ENCODE results near the gene FADS3.

FADS3 gene

DNA sequence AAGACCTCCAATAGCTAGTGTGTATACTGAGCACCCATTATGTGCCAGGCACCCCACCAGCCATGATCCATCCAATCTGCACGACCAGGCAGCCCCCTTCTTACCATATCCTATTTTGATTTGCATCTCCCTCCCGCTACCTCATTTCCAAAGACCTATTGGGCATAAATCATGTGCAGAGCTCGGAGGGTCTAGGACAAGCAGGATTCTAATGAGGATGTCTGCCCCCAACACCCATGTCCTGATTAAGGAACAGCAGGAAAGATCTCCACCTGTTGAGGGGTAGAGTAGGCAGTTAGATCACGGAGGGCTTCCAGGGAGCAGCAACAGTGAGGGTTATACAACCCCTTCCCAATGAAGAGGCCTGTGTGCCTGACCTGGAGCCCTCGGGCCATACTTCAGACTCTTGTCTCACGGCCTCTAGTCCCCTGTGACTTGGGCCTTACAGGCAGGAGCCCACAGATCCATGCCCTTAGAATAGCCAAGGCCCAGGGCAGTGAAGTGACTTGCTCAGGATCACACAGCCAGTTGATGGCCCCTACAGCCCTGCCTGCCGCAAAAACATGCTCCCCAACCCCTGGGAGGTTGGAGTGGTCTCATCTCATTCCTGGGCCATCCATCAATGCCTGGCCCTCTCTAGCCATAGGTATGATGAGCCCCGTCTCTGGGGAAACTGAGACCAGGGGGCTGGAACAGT lies 22.5 kb upstream of the FADS3 start:
- no peak for DNase-seq (ENCODE audit: low read depth in 2 of 2)

DNA sequence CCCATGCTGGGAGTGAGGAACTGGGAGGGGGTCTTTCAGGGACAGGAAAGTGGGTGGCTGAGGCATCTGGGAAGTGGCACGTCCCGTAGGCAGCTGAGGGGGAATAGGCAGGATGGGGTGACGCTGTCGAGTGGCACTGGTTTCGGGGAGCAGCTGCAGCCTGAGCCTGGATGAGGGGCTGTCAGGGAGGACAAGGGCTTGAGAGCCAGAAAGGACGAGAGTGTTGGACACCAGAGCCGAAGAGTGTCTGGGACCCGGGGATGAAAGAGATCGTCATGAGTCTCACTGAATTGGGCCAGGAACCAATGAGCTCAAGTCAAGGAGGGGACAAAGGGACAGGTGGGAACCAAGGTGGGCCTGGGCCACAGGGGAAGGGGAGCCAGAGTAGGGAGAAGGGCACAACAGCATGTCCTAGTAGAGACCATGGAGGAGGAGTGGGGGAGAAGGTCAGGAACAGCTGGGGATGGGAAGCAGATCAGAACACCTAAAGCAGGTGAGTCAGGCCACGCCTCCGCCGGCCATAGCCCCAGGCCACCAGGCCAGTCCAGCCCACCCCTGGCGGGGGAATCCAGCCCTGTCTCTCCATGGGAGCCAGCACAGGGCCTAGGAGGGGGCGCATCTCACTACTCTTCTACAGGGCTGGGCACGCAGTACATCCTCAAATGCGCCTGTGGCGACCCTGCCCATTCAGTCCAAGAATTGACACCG lies 21.8 kb upstream of the FADS3 start:
- no peak for DNase-seq (ENCODE audit: low read depth in 2 of 2)

DNA sequence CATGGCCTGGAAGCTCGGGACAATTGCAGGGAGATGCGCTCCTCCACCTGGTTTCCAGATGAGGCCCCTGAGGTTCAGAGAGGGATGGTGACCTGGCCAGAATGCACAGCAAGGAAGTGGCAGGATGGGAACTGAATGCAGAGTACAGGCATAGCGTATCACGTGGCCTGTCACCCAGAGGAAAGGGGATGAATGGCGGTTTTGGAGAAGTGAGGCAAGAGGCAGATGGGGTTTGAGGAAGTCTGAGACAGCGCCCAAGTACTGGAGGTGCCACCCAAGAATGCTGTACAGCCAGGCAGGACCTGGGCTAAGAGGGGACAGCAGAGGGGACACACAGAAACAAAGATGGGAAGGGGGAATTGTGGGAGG lies 21.2 kb upstream of the FADS3 start:
- DNase-seq (ENCODE audit: low read depth in 2 of 2) = no peak

DNA sequence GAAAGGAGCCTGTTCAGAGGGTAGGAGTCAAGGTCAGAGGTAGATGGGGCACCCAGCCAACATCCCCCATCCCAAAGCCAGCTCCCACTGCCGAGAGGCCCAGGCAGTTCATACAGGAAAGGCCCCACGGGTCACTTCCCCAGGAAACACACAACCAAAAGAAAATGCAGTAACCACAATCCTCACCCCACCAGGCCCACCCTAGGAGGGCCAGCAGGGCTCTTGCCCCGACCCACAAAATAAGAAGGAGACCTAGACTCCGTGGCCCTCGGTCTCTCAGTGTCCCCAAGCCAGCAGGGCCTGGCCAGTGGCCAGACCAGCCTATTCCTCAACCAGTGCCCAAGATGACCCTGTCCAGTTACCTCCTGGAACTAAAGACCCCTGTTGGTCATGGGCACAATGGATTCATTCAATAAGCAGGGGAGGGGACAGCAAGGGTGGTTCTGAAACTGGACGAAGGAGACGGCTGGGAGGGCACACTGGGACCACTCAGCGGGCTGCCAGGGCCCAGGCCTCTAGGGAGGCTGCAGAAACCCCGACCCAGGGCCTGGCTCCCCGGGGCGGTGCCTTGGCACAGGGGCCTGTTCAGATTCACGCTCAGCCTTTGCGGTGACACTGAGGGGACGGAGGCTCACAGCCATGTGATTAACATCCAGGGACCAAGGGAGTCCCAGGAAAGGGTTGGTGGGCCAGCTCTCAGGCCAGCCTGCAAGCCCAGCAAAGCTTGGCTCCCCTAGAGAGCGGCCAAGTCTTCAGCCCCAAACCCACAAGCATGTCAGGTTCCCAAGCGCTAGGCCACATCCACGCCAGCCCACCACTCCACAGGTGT lies 20.6 kb upstream of the FADS3 start:
- DNase-seq (ENCODE audit: low read depth in 2 of 2) = no peak

DNA sequence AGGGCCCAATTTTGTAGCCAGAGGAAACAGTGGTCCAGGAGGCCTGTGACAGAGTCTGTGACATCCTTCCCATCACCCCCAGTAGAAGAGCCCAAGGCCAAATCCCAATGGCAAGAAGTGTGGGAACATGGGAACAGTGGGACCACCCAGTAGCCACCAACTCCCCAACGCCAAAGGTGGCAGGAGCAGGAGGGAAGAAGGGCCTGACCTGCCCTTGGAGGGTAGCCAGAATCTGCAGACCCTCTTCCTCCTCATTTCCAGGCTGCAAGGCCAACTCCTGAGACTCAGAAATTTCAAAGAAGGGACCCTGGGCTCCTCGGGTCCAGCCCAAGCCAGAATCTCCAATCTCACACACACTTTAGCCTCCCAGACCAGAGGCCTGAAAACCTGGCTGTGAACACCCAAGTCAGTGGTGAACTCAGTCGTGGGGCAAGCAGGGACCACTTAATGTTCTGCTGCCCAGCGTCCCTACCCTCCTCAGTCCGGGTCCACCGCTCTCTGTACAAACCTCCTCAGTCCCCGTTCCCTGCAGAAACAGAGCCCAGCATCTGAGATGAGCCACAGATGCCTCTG lies 19.9 kb upstream of the FADS3 start:
- DNase-seq (ENCODE audit: low read depth in 2 of 2) = no peak

DNA sequence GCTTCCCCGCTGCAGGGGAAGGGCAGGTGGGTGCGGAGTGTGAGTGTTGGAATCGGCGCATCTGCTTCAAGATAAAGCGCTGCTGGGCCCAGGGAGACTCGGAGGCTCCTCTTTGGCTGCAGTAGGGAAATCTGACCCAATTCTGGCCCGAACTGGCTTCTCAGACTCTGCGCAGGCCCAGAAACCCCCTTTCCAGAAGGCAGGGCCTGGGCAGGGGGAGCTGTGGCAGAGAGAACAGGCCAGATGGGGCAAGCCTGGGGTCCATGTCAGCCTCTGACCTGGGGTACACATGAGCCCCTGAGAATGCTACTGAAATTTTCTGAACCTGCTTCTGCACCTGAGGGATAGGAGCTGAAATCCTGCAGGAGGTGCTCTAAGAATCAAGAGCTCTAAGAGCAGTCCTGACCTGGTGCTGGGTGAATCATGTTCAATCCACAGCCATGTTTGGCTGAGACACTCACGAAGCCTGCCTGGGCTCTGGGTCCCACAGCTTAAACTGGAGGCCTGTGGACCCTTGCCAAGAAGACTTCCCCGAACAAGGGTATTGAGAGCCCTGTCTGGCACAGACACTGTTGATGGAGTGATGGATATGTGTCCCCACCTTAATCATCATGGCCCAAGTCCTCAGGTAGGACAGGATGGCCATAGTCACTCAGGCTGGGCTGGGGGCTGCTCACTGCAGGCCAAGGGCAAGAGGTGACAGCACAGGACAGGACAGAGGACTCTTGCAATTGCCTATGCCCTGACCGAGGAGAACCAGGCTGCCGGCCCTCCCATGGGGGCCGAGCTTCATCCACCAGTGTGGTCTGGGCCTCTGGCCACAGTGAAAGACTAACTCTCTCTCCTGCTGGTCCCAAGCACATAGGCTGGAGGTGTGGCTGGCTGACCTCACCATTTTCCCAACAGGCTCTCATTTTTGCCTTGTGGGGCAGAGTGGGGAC lies 19.1 kb upstream of the FADS3 start:
- no peak for DNase-seq (ENCODE audit: low read depth in 2 of 2)

DNA sequence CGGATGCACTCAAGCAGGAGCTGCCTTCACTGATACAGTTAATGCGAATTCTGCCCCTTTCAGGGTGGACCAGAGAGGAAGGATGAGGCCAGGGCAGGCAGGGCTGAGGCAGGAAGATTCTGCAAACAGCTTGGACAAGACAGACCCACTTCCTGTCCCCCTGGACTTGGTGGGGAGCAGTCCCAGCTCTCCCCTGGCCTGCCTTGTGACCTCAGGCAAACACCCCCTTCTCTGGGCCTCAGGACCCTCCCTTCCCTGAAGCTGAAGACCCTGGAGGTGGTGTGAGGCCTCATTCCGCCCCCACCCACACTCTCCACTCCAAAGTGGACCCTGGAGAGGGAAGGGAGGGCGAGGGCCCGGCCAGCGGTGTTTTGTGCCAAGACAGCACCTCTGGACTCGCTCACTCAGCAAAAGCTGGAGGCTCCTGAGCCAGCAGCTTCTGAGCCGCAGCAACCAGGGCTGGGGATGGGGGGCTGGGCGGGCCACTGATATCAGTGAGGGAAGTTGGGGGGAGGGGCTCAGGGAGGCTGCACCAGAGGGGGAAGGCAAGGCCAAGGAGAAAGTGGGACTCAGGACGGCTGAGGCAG lies 17.5 kb upstream of the FADS3 start:
- no peak for DNase-seq (ENCODE audit: low read depth in 2 of 2)

DNA sequence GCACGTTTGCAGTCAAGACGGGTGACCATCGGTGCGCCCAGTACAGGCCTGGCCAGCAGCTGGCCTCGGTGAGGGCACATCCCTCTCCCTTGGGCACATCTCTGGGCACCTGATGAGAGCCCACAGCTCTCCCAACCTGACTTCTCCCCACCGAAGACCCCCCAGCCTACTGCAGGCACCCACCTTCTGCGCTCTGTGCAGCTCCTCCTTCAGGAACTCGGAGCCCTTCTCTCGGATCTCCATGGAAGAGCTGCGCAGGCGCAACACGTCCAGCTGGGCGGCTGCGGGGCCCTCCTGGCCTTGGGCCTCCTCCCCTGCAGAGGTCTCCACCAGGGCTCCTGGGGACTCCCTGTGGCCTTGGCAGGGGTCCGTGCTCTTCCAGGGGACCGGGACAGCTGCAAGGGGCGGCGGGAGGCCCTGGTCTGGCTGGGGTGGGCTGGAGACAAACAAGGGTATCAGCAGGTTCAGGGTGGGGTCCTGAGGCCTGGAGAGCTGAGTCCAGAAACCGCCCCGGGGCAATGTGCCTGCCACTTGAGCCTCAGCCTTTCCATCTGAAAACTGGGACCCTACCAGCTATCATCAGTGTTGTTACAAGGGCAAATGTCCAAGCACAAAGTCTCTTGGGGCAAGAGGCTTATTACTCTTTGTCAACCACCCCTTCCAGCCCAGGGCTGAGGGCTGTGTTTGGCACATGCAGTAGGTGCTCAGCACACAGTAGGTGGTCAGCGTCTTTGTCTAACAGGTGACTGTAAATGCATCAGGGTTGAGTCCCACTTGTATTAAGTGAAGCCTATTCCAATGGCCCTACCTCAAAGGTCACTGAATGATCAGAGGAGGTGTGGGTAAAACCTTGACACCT lies 16.8 kb upstream of the FADS3 start:
- DNase-seq (ENCODE audit: low read depth in 2 of 2) = no peak

DNA sequence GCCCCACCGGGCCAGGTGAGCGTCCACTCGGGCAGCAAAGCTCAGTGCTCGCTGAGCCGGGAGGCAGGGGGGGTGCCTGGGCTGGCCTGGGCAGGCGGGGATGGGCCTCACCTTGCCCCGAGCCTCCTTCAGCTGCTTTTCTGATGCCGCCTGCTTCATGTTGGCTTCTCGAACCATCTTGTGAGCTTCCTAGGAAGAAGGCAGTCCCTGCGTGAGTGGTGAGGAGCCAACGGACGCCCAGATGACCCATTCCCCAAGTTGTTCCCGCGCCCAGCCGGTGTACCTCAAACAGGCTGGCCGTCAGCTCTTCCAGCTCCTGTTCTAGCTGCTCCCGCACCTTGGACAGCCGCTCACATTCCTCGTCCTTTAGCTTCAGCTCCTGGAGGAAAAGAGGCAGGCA lies 15.9 kb upstream of the FADS3 start:
- no peak for DNase-seq (ENCODE audit: low read depth in 2 of 2)

DNA sequence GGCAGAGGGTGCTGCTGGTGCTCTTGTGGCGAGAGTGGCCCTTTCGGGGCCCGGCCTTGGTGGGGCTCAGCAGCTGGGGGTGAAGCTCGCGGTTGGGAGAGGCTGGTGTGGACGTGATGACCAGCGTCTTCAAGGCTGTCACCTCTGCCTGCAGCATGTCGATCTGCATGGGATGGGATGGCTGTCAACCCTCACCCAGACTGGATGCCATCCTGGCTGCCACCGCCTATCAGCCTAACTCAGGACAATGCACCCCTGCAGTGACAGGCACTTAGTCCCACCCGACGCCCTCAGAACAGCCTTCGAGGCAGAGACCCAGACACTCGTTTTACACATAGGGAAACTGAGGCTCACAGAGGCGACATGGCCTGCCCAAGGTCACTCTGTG lies 15.2 kb upstream of the FADS3 start:
- DNase-seq (ENCODE audit: low read depth in 2 of 2) = no peak

DNA sequence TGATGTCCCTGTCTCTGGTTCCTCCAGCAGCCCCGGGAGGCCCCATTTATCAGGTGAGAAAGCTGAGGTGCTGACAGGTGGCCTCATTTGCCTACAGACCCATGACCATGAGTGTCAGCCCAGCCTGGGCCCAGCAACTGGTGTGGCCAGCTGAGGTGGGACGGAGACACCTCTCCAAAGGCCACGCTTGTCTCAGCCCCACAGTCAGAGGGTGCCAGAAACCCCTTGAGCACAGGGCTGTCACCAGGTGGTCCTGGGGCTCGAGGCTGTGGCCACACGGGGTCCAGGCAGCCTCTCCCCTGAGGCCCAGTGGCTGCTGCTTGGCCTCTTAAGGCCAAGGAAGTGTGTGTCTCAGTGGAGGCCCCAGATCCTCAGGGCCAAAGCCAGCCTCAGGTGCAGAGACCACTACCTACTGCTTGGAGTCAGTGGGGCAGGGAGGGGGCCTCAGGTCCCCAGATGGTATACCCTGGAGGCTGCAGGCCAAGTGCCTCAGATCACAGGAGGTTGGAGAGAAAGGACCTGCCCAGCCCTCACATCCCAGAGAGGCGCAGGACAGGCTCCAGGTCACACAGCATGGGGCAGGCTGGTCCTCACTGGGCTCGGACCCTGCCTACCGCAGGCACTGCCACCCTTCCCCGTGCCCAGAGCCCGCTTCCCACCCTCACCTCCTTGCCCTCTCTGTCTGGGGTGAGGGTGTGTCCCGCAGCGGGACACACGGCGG lies 14.6 kb upstream of the FADS3 start:
- no peak for DNase-seq (ENCODE audit: low read depth in 2 of 2)

DNA sequence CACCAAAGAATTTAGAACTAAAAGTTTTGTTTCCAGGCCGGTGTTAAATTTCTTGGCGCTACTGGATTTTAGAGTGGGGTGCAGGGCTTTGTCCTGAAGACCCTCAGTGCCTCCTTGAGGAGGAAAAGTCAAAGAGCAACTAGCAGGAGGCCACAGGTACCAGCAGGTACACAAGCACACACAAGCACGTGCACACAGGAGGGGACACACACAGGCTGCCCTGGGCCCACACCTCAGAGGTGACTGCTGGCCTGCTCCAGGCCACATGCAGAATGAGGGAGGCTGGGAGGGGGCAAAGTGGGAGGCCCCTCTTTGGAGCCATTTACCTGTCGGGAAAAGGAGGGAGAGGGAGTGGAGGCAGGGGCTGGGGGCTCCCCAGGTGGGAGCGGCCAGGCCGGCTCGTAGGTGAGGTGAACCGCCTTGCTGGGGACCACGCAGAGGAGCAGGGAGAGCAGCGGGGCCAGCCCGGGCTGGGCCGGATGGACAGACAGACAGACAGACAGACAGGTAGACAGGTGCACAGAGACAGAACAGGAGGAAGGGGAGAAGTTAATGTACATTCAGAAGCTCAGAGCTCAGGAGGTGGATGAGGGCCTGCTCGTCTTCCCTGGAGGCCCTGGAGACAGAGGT lies 13.8 kb upstream of the FADS3 start:
- DNase-seq (ENCODE audit: low read depth in 2 of 2) = no peak

DNA sequence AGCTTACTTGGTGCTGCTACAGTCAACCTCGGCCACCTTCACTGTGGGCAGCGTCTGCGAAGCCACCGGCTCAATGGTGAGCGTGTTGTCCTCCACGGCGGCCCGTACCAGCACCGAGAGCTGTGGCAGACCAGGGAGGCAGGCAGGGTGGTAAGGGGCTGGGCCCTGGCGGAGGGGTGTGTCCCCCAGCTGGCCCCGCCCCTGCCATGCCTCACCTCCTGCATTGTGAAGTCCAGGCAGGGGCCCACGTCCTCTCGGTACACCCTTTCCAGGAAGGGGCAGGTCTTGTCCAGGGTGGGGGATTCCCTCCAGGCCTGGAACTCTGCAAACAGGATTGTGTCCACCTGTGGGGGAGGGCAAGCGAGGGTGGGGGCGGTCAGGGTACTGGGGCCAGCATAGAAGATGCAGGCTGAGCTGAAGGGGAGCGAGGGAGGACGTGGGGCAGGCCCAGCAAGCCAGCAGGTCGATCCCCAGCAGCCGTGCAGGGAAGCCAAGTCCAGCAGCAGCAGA lies 13.2 kb upstream of the FADS3 start:
- no peak for DNase-seq (ENCODE audit: low read depth in 2 of 2)

DNA sequence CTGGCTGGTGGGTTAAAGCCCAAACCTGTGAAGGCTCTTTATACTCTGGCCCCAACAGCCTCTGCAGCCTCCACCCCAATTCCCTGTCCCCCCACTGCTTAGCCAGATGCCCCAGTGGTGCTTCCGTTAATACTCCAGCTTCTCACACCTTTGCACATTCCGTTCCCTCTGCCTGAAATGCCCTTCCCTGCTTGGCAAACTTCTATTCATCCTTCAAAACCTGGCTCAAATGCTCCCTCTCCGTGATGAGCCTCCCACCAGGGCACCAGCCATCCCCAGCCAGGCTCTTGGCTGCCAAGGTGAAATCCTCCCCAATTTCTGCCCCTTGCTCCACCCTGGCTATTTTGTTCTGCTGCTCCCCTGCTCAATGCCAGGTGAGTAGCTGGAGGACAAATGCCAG lies 12.5 kb upstream of the FADS3 start:
- DNase-seq (ENCODE audit: low read depth in 2 of 2) = no peak

DNA sequence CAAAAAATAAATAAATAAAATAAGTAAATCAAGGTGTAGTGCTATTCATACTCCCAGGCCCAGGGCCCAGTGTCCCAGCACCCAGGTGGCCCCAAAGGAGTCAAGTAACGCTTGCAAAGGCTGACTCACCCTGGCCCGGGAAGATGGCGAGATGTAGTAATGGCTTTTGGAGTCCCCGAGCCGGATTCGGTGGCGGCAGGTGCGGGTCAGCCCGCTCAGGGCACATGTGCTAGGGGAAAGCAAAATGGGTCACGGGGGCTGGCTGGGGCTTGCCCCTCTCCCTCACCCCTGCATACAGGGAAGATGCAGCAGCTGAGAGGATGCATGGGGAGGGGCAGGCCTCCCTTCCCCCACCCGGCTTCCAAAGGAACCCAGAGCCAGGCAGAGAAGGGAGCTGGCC lies 11.0 kb upstream of the FADS3 start:
- no peak for DNase-seq (ENCODE audit: low read depth in 2 of 2)

DNA sequence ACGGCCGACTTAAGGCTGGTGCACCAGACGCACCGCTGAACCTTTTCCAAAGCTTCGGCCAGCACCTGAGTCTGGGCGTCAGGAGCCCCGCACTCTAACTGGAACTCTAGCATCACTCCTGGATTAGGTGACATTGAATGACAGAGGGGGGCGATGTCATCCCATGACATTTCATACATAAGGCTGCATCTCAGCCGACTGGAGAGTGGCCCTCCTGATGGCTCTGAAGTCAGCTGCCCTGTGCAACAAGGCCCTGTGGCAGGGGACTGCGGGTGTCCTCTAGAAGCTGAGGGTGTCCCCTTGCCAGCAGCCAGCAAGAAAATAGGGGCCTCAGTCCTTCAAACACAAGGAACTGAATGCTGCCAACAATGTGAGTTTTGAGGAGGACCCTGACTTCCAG lies 10.1 kb upstream of the FADS3 start:
- no peak for DNase-seq (ENCODE audit: low read depth in 2 of 2)

DNA sequence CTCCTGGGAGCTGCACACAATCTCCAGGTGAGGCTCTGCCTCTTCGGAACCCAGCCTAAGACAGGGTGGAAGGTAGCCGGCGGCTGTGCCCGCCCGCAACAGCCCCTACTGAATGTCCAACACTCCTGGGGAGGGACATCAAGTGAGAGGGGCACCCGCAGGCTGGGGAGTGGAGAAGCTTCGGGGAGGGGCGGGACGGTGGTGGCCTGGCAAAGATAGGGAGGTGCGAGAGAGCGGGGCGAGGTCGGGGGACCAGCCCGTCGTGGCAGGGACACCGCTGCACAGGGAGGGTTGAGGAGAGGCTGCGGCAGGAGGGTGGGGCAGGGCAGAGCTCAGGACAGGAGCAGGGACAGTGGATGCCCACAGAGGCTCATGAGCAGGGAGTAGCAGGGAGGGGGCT lies 8.9 kb upstream of the FADS3 start:
- DNase-seq (ENCODE audit: low read depth in 2 of 2) = no peak

DNA sequence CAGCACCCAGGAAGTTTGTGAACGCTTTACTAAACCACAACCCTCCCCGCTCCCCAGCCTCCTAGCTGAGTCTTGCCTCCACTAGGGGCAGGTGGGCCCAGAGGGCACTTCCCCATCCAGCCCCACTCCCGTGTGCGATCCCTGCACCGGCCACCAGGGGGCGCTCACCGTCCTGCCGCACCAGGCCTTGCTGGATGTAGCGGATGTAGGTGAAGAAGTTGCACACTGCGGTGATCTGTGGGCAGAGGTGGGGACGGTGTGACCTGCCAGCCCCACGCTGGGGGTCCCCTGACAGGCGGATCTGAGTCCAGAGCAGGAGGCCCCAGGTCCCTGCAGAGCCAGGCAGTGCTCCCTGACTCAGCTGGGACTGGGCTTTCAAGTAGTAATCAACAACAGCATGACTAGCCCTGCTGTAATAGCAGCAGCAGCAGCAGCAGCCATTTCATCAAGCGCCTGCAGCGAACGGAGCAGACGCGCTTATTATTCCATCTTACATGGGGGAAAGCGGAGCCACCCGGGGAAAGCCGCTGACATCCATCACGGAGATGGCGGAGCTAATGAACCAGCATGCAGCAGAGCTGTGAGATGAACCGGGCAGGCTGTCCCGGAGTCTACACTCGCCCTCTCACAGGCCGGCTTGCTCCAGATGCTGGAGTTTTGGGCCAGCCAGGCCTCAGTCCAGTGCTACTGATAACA lies 7.9 kb upstream of the FADS3 start:
- DNase-seq (ENCODE audit: low read depth in 2 of 2) = peak; percentile 84 to 93

Measured in stimulated activated CD8-positive, alpha-beta memory T cell treated with anti-CD3 and anti-CD28 coated beads, Interleukin-2, amount 100 ng/mL, for 48 hours (primary cell).